Fibroblast of skin of right biceps (primary cell): Measurements from ENCODE around the gene IL22RA2.
"Not testable (repeated sequence)": the region's sequence is repeated elsewhere in the genome, so short reads cannot be mapped to it uniquely, and the experiment has no call there.

Source experiments
- DNase-seq: peaks from one replicate; pipeline ENCODE4 v3.0.0-alpha.2; 2013

IL22RA2 gene

GRCh38 chr6:137120748-137121147, 52.7 kb downstream of the IL22RA2 start:
- no peak for DNase-seq

GRCh38 chr6:137119196-137120104, 54.0 kb downstream of the IL22RA2 start:
- no peak for DNase-seq

GRCh38 chr6:137117581-137117980, 55.9 kb downstream of the IL22RA2 start:
- DNase-seq: no peak

GRCh38 chr6:137116807-137117206, 56.6 kb downstream of the IL22RA2 start:
- DNase-seq: no peak

- no peak for DNase-seq
Measured at GRCh38 chr6:137115658-137116057, 57.8 kb downstream of the IL22RA2 start.

- DNase-seq: peak; percentile 23
Measured at GRCh38 chr6:137112067-137112355, 61.4 kb downstream of the IL22RA2 start.

GRCh38 chr6:137111296-137112066, 62.0 kb downstream of the IL22RA2 start:
- DNase-seq: peak; percentile 3

GRCh38 chr6:137107767-137108105, 65.7 kb downstream of the IL22RA2 start:
- DNase-seq: no peak

GRCh38 chr6:137107047-137107766, 66.2 kb downstream of the IL22RA2 start:
- DNase-seq: not testable (repeated sequence)

- no peak for DNase-seq
Measured at GRCh38 chr6:137106183-137106582, 67.3 kb downstream of the IL22RA2 start.

- DNase-seq: no peak
Measured at GRCh38 chr6:137105375-137105774, 68.1 kb downstream of the IL22RA2 start.

- no peak for DNase-seq
Measured at GRCh38 chr6:137104926-137105325, 68.5 kb downstream of the IL22RA2 start.

- DNase-seq: no peak
Measured at GRCh38 chr6:137102851-137103492, 70.5 kb downstream of the IL22RA2 start.

- DNase-seq: no peak
Measured at GRCh38 chr6:137102050-137102848, 71.2 kb downstream of the IL22RA2 start.

- DNase-seq: no peak
Measured at GRCh38 chr6:137099689-137100403, 73.6 kb downstream of the IL22RA2 start.

- no peak for DNase-seq
Measured at GRCh38 chr6:137097526-137097925, 75.9 kb downstream of the IL22RA2 start.

GRCh38 chr6:137097057-137097456, 76.4 kb downstream of the IL22RA2 start:
- no peak for DNase-seq

GRCh38 chr6:137095651-137096238, 77.7 kb downstream of the IL22RA2 start:
- no peak for DNase-seq

GRCh38 chr6:137095093-137095492, 78.4 kb downstream of the IL22RA2 start:
- DNase-seq: no peak

- peak; percentile 63 for DNase-seq
Measured at GRCh38 chr6:137094411-137095008, 78.9 kb downstream of the IL22RA2 start.
